ENCODE data around the gene PLA2G4E. TPM values are rescaled to one million over a fixed set of nuclear protein-coding genes. Genes with fewer than 3 reads are reported as not detected.

Gene PLA2G4E
- polyA plus RNA-seq, 2 of the 4 experiments (the other 2 are of a cell fraction) = 0.01 TPM; not detected in 1

DNA sequence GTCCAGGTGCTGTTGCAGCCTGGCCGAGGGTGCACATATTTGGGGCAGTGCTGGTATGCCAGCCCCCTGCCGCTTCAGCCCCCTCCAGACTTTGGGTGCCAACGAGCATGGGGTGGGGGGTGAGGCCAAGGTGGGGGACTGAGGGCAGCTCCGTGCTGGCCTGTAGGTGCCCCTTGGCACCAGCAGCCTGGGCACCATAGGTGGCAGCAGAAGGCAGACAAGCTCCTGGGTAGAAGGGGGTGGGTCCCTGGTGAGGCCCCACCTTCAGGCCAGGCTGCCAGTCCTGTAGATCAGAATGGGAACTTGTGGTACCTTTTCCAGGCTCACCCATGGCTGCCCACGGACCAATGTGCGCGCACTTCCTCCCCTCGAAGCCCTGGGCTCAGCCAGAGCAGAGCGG, 16.1 kb upstream of the PLA2G4E start:
- CTCF ChIA-PET = interaction anchor here (1.1 to 1.5 kb wide), 2 partner anchors 10 to 47 kb away, joined by 5 read pairs; no protein-coding TSS in a partner anchor
- Histone ChIP-seq H3K4me1 (peaks cover 6% of the 10 kb centered on the region; the same call in 1 of the 3 replicates), H3K4me2 (no peak overlapping the region), H3K27ac (no peak overlapping the region), H3K9me3 (no peaks in the 10 kb centered on the region), H3K4me3 (no peak overlapping the region)
- no peak for FAIRE-seq
- no peak for DNase-seq (ENCODE audit: low read depth in 1 of 2, low spot score in 1 of 2)
- POLR2A ChIA-PET = no interaction called here
- peak in 1 of 2 experiments; percentile 52; a peak in 1 of 6 replicates for ATAC-seq
- WGBS (ENCODE audit: missing lambda C conversion rate) = 90% methylated on average over 2 of the region's 9 CpGs
- no peak for TF ChIP-seq GATA3 (IDR thresholded peaks at IDR 0.05; ENCODE audit: borderline replicate concordance)
- TF ChIP-seq ZFP36 (IDR thresholded peaks at IDR 0.05; ENCODE audit: borderline replicate concordance, partially characterized antibody) = no peak
- TF ChIP-seq POLR2AphosphoS2 (conservative IDR thresholded peaks at IDR 0.05; ENCODE audit: low read length) = no peak

GRCh38 chr15:42036112-42036905, 15.5 kb upstream of the PLA2G4E start:
- no peak overlapping the region for H3K4me3 ChIP-seq
- no peak for DNase-seq (ENCODE audit: low read depth in 1 of 2, low spot score in 1 of 2)
- CTCF ChIA-PET = interaction anchor here (1.1 to 1.5 kb wide), 2 partner anchors 9 to 47 kb away, joined by 5 read pairs; no protein-coding TSS in a partner anchor
- H3K9me3 ChIP-seq = no peaks in the 10 kb centered on the region
- no peak overlapping the region for H3K4me2 ChIP-seq
- H3K4me1 ChIP-seq = peaks cover 6% of the 10 kb centered on the region; the same call in 1 of the 3 replicates
- no peak for TF ChIP-seq RCOR1 (IDR thresholded peaks at IDR 0.05; ENCODE audit: low read depth, low read length)
- no peak for TF ChIP-seq FOSL2 (IDR thresholded peaks at IDR 0.05)
- no peak for TF ChIP-seq FOSL2 (CRISPR knock-in tag; IDR thresholded peaks at IDR 0.05)
- TF ChIP-seq EP300 (IDR thresholded peaks at IDR 0.05) = no peak
- TF ChIP-seq BHLHE40 (IDR thresholded peaks at IDR 0.05; ENCODE audit: low read depth, low read length) = no peak
- no peak for TF ChIP-seq CBX8 (IDR thresholded peaks at IDR 0.05)
- no peak for TF ChIP-seq CBX2 (IDR thresholded peaks at IDR 0.05; ENCODE audit: borderline replicate concordance, low read depth)
- no peak overlapping the region for H3K27ac ChIP-seq
- WGBS (ENCODE audit: missing lambda C conversion rate) = 94% methylated on average over 23 of the region's 45 CpGs
- no peak for ATAC-seq
- POLR2A ChIA-PET = no interaction called here
- no peak for FAIRE-seq

DNA sequence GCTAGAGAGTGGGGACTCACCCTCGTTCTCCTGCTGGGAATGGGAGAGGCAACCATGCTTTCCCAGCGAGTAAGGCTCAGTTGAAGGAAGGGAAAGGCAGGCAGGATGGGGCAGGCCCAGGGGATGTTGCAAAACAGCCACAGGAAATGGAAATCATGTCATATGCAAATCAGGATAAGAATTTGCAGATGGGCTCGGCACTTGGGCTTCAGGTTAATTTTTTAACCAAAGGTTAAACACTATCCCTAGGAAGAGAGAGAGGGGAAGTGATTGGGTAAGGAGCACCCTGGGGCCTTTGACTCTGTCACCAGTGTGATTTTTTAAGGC, 14.6 kb upstream of the PLA2G4E start:
- WGBS (ENCODE audit: missing lambda C conversion rate) = 21% methylated on average over 3 of the region's 3 CpGs
- peak in 1 of 2 experiments; percentile 24; a peak in 1 of 6 replicates for ATAC-seq
- ChIA-PET CTCF (no interaction called here), POLR2A (no interaction called here)
- H3K4me1 ChIP-seq = peaks cover 6% of the 10 kb centered on the region; the same call in 1 of the 3 replicates
- DNase-seq (ENCODE audit: low read depth in 1 of 2, low spot score in 1 of 2) = no peak
- FAIRE-seq = no peak
- H3K27ac ChIP-seq = peak overlapping the region in 1 of 2 experiments; percentile 26; a peak in 1 of 6 replicates
- H3K9me3 ChIP-seq = no peaks in the 10 kb centered on the region
- H3K4me3 ChIP-seq = no peak overlapping the region
- TF ChIP-seq JUNB (IDR thresholded peaks at IDR 0.05) = no peak
- TF ChIP-seq, protein P1, sequence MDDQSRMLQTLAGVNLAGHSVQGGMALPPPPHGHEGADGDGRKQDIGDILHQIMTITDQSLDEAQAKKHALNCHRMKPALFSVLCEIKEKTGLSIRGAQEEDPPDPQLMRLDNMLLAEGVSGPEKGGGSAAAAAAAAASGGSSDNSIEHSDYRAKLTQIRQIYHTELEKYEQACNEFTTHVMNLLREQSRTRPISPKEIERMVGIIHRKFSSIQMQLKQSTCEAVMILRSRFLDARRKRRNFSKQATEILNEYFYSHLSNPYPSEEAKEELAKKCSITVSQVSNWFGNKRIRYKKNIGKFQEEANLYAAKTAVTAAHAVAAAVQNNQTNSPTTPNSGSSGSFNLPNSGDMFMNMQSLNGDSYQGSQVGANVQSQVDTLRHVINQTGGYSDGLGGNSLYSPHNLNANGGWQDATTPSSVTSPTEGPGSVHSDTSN (IDR thresholded peaks at IDR 0.05) = no peak
- TF ChIP-seq, protein P2, sequence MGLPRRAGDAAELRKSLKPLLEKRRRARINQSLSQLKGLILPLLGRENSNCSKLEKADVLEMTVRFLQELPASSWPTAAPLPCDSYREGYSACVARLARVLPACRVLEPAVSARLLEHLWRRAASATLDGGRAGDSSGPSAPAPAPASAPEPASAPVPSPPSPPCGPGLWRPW (IDR thresholded peaks at IDR 0.05) = no peak
- H3K4me2 ChIP-seq = peak overlapping the region; percentile 17; the same call in 1 of the 3 replicates

- TF ChIP-seq FOXS1 (CRISPR knock-in tag; IDR thresholded peaks at IDR 0.05) (no peak), PHF8 (IDR thresholded peaks at IDR 0.05; ENCODE audit: borderline replicate concordance, low read depth) (no peak), TFCP2L1 (CRISPR knock-in tag; IDR thresholded peaks at IDR 0.05) (no peak), SREBF2 (IDR thresholded peaks at IDR 0.05) (no peak), CBX8 (IDR thresholded peaks at IDR 0.05) (no peak), RCOR1 (IDR thresholded peaks at IDR 0.05; ENCODE audit: low read depth, low read length) (no peak), ATOH8 (CRISPR knock-in tag; IDR thresholded peaks at IDR 0.05; ENCODE audit: low read depth) (no peak), RARB (CRISPR knock-in tag; IDR thresholded peaks at IDR 0.05) (no peak), JUNB (IDR thresholded peaks at IDR 0.05) (no peak), CBX2 (IDR thresholded peaks at IDR 0.05; ENCODE audit: borderline replicate concordance, low read depth) (no peak), NFE2L2 (conservative IDR thresholded peaks at IDR 0.05; ENCODE audit: low read length) (no peak), ESRRA (IDR thresholded peaks at IDR 0.05; ENCODE audit: borderline replicate concordance, low read length) (no peak), POLR2AphosphoS2 (conservative IDR thresholded peaks at IDR 0.05; ENCODE audit: low read length) (no peak)
- TF ChIP-seq, protein P2 (IDR thresholded peaks at IDR 0.05) = no peak
- no peaks in the 10 kb centered on the region for H3K9me3 ChIP-seq
- 0 out of 6 replicates have a peak, but pooled peaks of 1 of the 2 experiments have one; percentile 24 for ATAC-seq
- H3K4me1 ChIP-seq = peaks cover 6% of the 10 kb centered on the region; the same call in 1 of the 3 replicates
- H3K27ac ChIP-seq = peak overlapping the region in 1 of 2 experiments; percentile 26; a peak in 1 of 6 replicates
- H3K4me3 ChIP-seq = no peak overlapping the region
- 64% methylated on average over 8 of the region's 8 CpGs for WGBS (ENCODE audit: missing lambda C conversion rate)
- ChIA-PET CTCF (interaction anchor here (0.6 kb wide), 1 partner anchor 23 kb away, joined by 3 read pairs; no protein-coding TSS in a partner anchor), POLR2A (no interaction called here)
- DNase-seq (ENCODE audit: low read depth in 1 of 2, low spot score in 1 of 2) = no peak
- H3K4me2 ChIP-seq = no peak overlapping the region
- no peak for FAIRE-seq
Measured at GRCh38 chr15:42034628-42035434, 14.0 kb upstream of the PLA2G4E start.
